PC-9 (cell line): ENCODE data around the gene WDR33. TPM values are rescaled to one million over a fixed set of nuclear protein-coding genes. Genes with fewer than 3 reads are reported as not detected.
A peak's percentile ranks its signal among the peaks of the same experiment; 100 is the strongest.

Experiments
- BruUV-seq: library from RNA; stranded (reverse); fragments of 400-500 nt; replicated peaks from 2 replicates; lab custom pipeline; 2021; lab: Mats Ljungman, UMichigan
- CTCF ChIA-PET: fragments of 300-600 bp; sonication (Branson Sonifier 250); formaldehyde crosslinking; loops from one replicate; lab custom pipeline; 2022; ENCODE audit warnings: antibody characterized with exemption; lab: Charles Lee
- POLR2A ChIA-PET: fragments of 300-600 bp; sonication (Branson Sonifier 250); formaldehyde crosslinking; loops from one replicate; lab custom pipeline; 2022; ENCODE audit warnings: antibody characterized with exemption; ENCODE audit not compliant: unreplicated experiment; lab: Charles Lee
- DNase-seq, 2 experiments: peaks; one replicate each; pipeline versions ENCODE4 v3.0.0 to v3.0.0-alpha.2; 2015 to 2022; ENCODE audit warnings: mixed read lengths in 1 of 2
- H2AFZ ChIP-seq: fragments of 200-600 bp; sonication (generic); 2 replicates; pipeline ENCODE4 v1.8.1; 2017; ENCODE audit warnings: antibody characterized with exemption
- H3F3A ChIP-seq: fragments of 200-600 bp; sonication (generic); 2 replicates; pipeline ENCODE4 v1.8.1; 2017; ENCODE audit warnings: antibody characterized with exemption, mild to moderate bottlenecking, low read depth; ENCODE audit not compliant: insufficient read depth
- H3K27ac ChIP-seq: fragments of 200-600 bp; sonication (generic); 2 replicates; pipeline ENCODE4 v1.6.1; 2016; ENCODE audit warnings: mixed run types
- H3K27me3 ChIP-seq: fragments of 200-600 bp; sonication (generic); 2 replicates; pipeline ENCODE4 v1.6.1; 2016; ENCODE audit warnings: low read depth, mixed run types; ENCODE audit not compliant: insufficient read depth
- H3K36me3 ChIP-seq: fragments of 200-600 bp; sonication (generic); 2 replicates; pipeline ENCODE4 v1.6.1; 2016; ENCODE audit warnings: low read depth, mixed run types
- H3K4me1 ChIP-seq: fragments of 200-600 bp; sonication (generic); replicated peaks from 2 replicates; pipeline ENCODE4 v1.6.1; 2016; ENCODE audit warnings: mixed run types; ENCODE audit not compliant: insufficient read depth
- H3K4me2 ChIP-seq: fragments of 200-600 bp; sonication (generic); 2 replicates; pipeline ENCODE4 v1.6.1; 2017; ENCODE audit warnings: mixed run types
- H3K4me3 ChIP-seq: fragments of 200-600 bp; sonication (generic); 2 replicates; pipeline ENCODE4 v1.6.1; 2016; ENCODE audit warnings: mixed run types
- H3K79me2 ChIP-seq: fragments of 200-600 bp; sonication (generic); 2 replicates; pipeline ENCODE4 v1.6.1; 2017; ENCODE audit warnings: low read depth, mixed run types
- H3K9me2 ChIP-seq: fragments of 200-600 bp; sonication (generic); 2 replicates; pipeline ENCODE4 v1.8.1; 2017; ENCODE audit warnings: mild to moderate bottlenecking; ENCODE audit not compliant: insufficient read depth
- H3K9me3 ChIP-seq: fragments of 200-600 bp; sonication (generic); 2 replicates; pipeline ENCODE4 v1.8.1; 2016; ENCODE audit warnings: low read depth; ENCODE audit not compliant: insufficient read depth
- H4K20me1 ChIP-seq: fragments of 200-600 bp; sonication (generic); 2 replicates; pipeline ENCODE4 v1.8.1; 2017; ENCODE audit not compliant: insufficient read depth
- EZH2 ChIP-seq: fragments of 200-600 bp; sonication (generic); IDR thresholded peaks from 2 replicates; pipeline ENCODE4 v1.8.0; 2017; ENCODE audit warnings: antibody characterized with exemption, low read depth
- intact Hi-C: fragments of 100-400 bp; cut with micrococcal nuclease; formaldehyde crosslinking; loops from one replicate; pipeline ENCODE4 v1.10.0; 2022; ENCODE audit not compliant: unreplicated experiment
- total RNA-seq: library from RNA; stranded (reverse); gene quantifications from 2 replicates; pipeline ENCODE4 v1.2.3, GENCODE V29; 2021
- TF ChIP-seq, protein P1 (sequence below): fragments of 200-600 bp; sonication (generic); conservative IDR thresholded peaks from 2 replicates; pipeline ENCODE4 v1.6.1; 2017; ENCODE audit warnings: mixed run types, antibody characterized with exemption, mild to moderate bottlenecking, moderate library complexity

The WDR33 gene
- total RNA-seq, 1 experiment from 2014 or later: 59.3 TPM

DNA sequence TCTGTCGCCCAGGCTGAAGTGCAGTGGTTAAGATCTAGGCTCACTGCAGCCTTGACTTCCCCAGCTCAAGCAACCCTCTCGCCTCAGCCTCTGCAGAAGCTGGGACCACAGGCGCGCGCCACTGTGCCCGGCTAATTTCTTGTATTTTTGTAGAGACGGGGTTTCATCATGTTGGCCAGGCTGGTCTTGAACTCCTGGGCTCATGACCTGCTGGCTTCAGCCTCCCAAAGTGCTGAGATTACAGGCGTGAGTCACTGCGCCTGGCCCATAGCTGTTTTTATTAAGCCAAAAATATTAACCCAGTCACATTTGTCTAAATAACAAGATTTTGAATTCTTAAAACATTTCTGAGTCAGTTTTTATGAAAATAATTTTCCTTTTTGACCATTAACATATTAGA lies 116.0 kb downstream of the WDR33 start:
- Histone ChIP-seq H3K4me3 (no peak overlapping the region), H3K27me3 (no peaks in the 10 kb centered on the region), H3K27ac (no peak overlapping the region), H3F3A (peaks cover 6% of the 10 kb centered on the region), H3K9me2 (no peaks in the 10 kb centered on the region), H2AFZ (no peak overlapping the region), H4K20me1 (no peaks in the 10 kb centered on the region), H3K36me3 (no peaks in the 10 kb centered on the region), H3K9me3 (peaks cover 14% of the 10 kb centered on the region; the same call in 1 of the 2 replicates), H3K4me1 (peaks cover 9% of the 10 kb centered on the region; the same call in 1 of the 2 replicates), H3K79me2 (no peaks in the 10 kb centered on the region), H3K4me2 (no peak overlapping the region)
- ChIA-PET CTCF (no interaction called here), POLR2A (no interaction called here)
- no TSS peak for BruUV-seq
- intact Hi-C loops: no loop called here
- DNase-seq: no peak
- TF ChIP-seq, protein P1, sequence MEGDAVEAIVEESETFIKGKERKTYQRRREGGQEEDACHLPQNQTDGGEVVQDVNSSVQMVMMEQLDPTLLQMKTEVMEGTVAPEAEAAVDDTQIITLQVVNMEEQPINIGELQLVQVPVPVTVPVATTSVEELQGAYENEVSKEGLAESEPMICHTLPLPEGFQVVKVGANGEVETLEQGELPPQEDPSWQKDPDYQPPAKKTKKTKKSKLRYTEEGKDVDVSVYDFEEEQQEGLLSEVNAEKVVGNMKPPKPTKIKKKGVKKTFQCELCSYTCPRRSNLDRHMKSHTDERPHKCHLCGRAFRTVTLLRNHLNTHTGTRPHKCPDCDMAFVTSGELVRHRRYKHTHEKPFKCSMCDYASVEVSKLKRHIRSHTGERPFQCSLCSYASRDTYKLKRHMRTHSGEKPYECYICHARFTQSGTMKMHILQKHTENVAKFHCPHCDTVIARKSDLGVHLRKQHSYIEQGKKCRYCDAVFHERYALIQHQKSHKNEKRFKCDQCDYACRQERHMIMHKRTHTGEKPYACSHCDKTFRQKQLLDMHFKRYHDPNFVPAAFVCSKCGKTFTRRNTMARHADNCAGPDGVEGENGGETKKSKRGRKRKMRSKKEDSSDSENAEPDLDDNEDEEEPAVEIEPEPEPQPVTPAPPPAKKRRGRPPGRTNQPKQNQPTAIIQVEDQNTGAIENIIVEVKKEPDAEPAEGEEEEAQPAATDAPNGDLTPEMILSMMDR: no peak
- no peak for TF ChIP-seq EZH2

DNA sequence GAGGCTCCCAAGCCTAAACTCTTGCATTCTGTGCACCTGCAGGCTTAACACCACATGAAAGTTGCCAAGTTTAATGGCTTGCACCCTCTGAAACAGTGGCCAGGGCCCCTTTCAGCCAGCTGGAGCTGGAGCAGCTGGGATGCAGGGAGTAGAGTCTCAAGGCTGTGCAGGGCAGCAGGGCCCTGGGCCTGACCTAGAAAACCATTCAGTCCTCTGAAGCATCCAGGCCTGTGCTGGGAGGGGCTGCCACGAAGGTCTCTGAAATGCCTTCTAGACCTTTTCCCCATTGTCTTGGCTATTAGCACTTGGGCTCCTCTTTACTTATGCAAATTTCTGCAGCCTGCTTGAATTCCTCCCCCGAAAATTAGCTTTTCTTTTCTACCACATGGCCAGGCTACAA lies 120.3 kb downstream of the WDR33 start:
- H3K4me1 ChIP-seq: no peaks in the 10 kb centered on the region
- H3K9me2 ChIP-seq: no peaks in the 10 kb centered on the region
- H3K27me3 ChIP-seq: no peaks in the 10 kb centered on the region
- no peak overlapping the region for H3K4me3 ChIP-seq
- no peak for DNase-seq
- ChIA-PET CTCF (no interaction called here), POLR2A (no interaction called here)
- H2AFZ ChIP-seq: no peak overlapping the region
- H3K36me3 ChIP-seq: no peaks in the 10 kb centered on the region
- BruUV-seq: no TSS peak
- H3F3A ChIP-seq: no peaks in the 10 kb centered on the region
- intact Hi-C loops: no loop called here
- no peaks in the 10 kb centered on the region for H4K20me1 ChIP-seq
- no peaks in the 10 kb centered on the region for H3K79me2 ChIP-seq
- no peak overlapping the region for H3K27ac ChIP-seq
- peaks cover 14% of the 10 kb centered on the region for H3K9me3 ChIP-seq
- no peak overlapping the region for H3K4me2 ChIP-seq
- TF ChIP-seq, protein P1: no peak
- TF ChIP-seq EZH2: no peak

DNA sequence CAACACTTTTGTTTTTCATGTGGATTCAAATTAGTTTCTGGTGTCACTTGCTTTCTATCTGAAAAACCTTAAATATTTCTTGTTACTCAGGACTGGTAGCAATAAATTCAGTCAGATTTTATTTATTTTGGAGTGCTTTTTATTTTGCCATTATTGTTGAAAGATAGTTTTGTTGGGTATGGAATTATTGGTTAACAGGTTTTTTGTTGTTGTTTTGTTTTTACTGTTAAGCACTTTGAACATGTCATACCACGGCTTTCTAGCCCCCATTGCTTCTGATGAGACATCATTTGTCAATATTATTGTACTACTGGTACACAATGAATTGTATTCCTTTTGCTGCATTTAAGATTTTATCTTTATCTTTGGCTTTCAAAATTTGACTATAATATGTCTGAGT lies 122.6 kb downstream of the WDR33 start:
- peaks cover 14% of the 10 kb centered on the region for H3K9me3 ChIP-seq
- H3K36me3 ChIP-seq: no peaks in the 10 kb centered on the region
- no peaks in the 10 kb centered on the region for H3F3A ChIP-seq
- POLR2A ChIA-PET: no interaction called here
- BruUV-seq: no TSS peak
- no peaks in the 10 kb centered on the region for H3K9me2 ChIP-seq
- peak in 1 of 2 experiments; percentile 24 for DNase-seq
- H3K27ac ChIP-seq: no peak overlapping the region
- H3K4me1 ChIP-seq: no peaks in the 10 kb centered on the region
- H3K27me3 ChIP-seq: no peaks in the 10 kb centered on the region; the same call in 1 of the 2 replicates
- no peaks in the 10 kb centered on the region for H3K79me2 ChIP-seq
- intact Hi-C loops: no loop called here
- TF ChIP-seq EZH2: no peak
- TF ChIP-seq, protein P1: no peak
- CTCF ChIA-PET: no interaction called here
- H3K4me2 ChIP-seq: no peak overlapping the region
- H4K20me1 ChIP-seq: no peaks in the 10 kb centered on the region
- no peak overlapping the region for H2AFZ ChIP-seq
- no peak overlapping the region for H3K4me3 ChIP-seq
